Naive thymus-derived CD4-positive, alpha-beta T cell (primary cell): ENCODE data around the gene KIRREL1. TPM values are rescaled to one million over a fixed set of nuclear protein-coding genes. Genes with fewer than 3 reads are reported as not detected.

Experiments
- ATAC-seq: fragments of 150-1000 bp; cut with Tn5 transposase; 2 replicates; pipeline ENCODE4 v1.10.0; 2021; ENCODE audit warnings: mild to moderate bottlenecking, moderate library complexity
- CTCF ChIA-PET: fragments of 350-600 bp; sonication (Branson Sonifier 250); formaldehyde crosslinking; loops from one replicate; lab custom pipeline; 2021; ENCODE audit warnings: antibody characterized with exemption; lab: Charles Lee
- POLR2A ChIA-PET: fragments of 350-600 bp; sonication (Branson Sonifier 250); formaldehyde crosslinking; loops from one replicate; lab custom pipeline; 2021; ENCODE audit warnings: antibody characterized with exemption, inconsistent platforms; lab: Charles Lee
- DNase-seq, 9 donors: peaks; one replicate each; pipeline versions ENCODE4 v3.0.0 to v3.0.0-alpha.2; 2020 to 2022; ENCODE audit warnings: mixed read lengths in 1 of 9
- H3K27ac ChIP-seq: one replicate; pipeline ENCODE4 v1.7.0; 2013; ENCODE audit warnings: mild to moderate bottlenecking, low read depth, low read length, moderate library complexity
- H3K27me3 ChIP-seq, 2 donors: one replicate each; pipeline ENCODE4 v1.7.0; 2013; ENCODE audit warnings: low read length in 2 of 2, mild to moderate bottlenecking in 2 of 2, moderate library complexity in 2 of 2; ENCODE audit not compliant: control insufficient read depth in 2 of 2, insufficient read depth in 2 of 2
- H3K36me3 ChIP-seq, 3 experiments: 1 replicate in 2 of 3; 2 replicates in 1 of 3; pipeline ENCODE4 v1.7.0; 2013; ENCODE audit warnings: low read length in 3 of 3, mild to moderate bottlenecking in 3 of 3, moderate library complexity in 1 of 3; ENCODE audit not compliant: insufficient read depth in 3 of 3, control insufficient read depth in 2 of 3
- H3K4me1 ChIP-seq, 2 donors: one replicate each; pipeline ENCODE4 v1.7.0; 2013; ENCODE audit warnings: low read length in 2 of 2, mild to moderate bottlenecking in 2 of 2, moderate library complexity in 1 of 2; ENCODE audit not compliant: control insufficient read depth in 2 of 2, insufficient read depth in 2 of 2
- H3K4me3 ChIP-seq: 2 replicates; pipeline ENCODE4 v1.7.0; 2013; ENCODE audit warnings: mild to moderate bottlenecking, low read length
- H3K9me3 ChIP-seq, 3 experiments: 1 replicate in 2 of 3; 2 replicates in 1 of 3; pipeline ENCODE4 v1.7.0; 2013; ENCODE audit warnings: low read length in 3 of 3; ENCODE audit not compliant: control insufficient read depth in 2 of 3
- H3K27ac Mint-ChIP-seq, 9 donors: one replicate each; pipeline ENCODE4 v1.8.0; 2020 to 2022; ENCODE audit warnings: mixed read lengths in 9 of 9, mild to moderate bottlenecking in 8 of 9, moderate library complexity in 5 of 9, inconsistent platforms in 2 of 9
- H3K27me3 Mint-ChIP-seq, 5 donors: one replicate each; pipeline ENCODE4 v1.8.0; 2021 to 2022; ENCODE audit warnings: mixed read lengths in 5 of 5, mild to moderate bottlenecking in 1 of 5
- H3K36me3 Mint-ChIP-seq, 5 donors: one replicate each; pipeline ENCODE4 v1.8.0; 2020 to 2022; ENCODE audit warnings: mixed read lengths in 5 of 5, mild to moderate bottlenecking in 3 of 5, inconsistent platforms in 1 of 5
- H3K4me1 Mint-ChIP-seq, 7 donors: one replicate each; pipeline ENCODE4 v1.8.0; 2020 to 2022; ENCODE audit warnings: mixed read lengths in 7 of 7, mild to moderate bottlenecking in 3 of 7, inconsistent platforms in 1 of 7
- H3K4me3 Mint-ChIP-seq, 10 donors: one replicate each; pipeline ENCODE4 v1.8.0; 2020 to 2022; ENCODE audit warnings: mild to moderate bottlenecking in 10 of 10, mixed read lengths in 10 of 10, moderate library complexity in 6 of 10, inconsistent platforms in 2 of 10
- H3K9me3 Mint-ChIP-seq, 11 donors: one replicate each; pipeline ENCODE4 v1.8.0; 2020 to 2022; ENCODE audit warnings: mixed read lengths in 11 of 11, mild to moderate bottlenecking in 4 of 11, inconsistent platforms in 1 of 11, moderate library complexity in 1 of 11
- intact Hi-C, 2 donors: fragments of 100-400 bp; cut with micrococcal nuclease; formaldehyde crosslinking; loops; one replicate each; pipeline ENCODE4 v1.15.1; 2023
- polyA plus RNA-seq, 2 donors: library from polyadenylated mRNA; unstranded; fragments of 300-500 nt; fragmentation: Illumina TruSeq; gene quantifications; one replicate each; pipeline ENCODE4 v1.2.3, GENCODE V29; 2021
- total RNA-seq, 6 experiments: library from RNA in 5 of 6; stranded (reverse) in 5 of 6; gene quantifications; 1 replicate in 5 of 6; 2 replicates in 1 of 6; pipeline ENCODE4 v1.2.3 and lab custom pipeline; 2021 to 2026

Gene KIRREL1
- total and polyA plus RNA-seq, 7 experiments from 2014 or later: not detected

DNA sequence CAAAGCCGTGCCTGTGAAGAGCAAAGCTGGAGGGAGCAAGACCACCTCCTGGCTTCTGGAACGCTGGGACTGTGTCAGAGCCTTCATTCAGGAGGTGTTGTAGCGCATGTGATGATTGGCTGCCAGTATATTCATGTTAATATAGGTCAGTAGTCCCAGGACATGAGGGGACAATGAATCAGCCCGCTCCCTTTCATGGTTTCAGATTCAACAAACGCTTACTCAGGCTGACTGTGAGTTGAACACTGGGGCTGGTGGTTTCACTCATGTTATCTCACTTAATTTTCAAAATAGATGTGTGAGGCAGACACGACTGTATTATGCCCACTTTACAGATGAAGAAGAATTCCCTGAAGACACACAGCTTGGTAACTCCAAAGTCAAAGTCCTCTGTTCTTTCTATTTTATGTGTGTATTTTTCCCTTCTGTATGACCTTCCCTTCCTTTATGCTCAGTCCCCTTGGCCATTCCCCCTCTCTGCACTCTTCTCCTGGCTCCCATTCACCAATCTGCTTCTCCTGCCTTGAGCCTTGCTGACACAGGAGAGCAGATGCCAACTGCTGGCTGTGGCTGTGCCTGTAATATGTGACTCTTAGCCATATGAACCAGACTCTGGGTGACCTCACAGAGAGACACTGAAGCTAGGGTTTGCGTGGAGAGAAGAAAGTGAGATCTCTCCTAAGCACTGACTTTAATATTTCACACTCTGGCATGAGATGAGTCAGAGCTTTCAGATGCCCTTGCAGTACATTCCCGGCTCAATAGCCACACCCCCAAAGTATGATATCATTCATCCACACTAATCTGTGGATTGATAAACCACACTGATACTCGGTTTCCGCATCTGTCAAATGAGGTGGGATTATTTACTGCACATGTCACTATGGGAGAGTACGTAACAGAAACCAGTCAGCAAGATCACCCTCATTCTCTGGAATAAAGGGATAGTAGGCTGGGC lies 31.4 kb upstream of the KIRREL1 start:
- peaks cover 2 to 65% (median 35%) of the 10 kb centered on the region in 5 donors for H3K27me3 Mint-ChIP-seq
- no peaks in the 10 kb centered on the region for H3K9me3 Mint-ChIP-seq
- no peak overlapping the region for H3K4me3 ChIP-seq
- H3K36me3 Mint-ChIP-seq: no peaks in the 10 kb centered on the region
- no peak overlapping the region for H3K4me3 Mint-ChIP-seq
- H3K27ac Mint-ChIP-seq: no peak overlapping the region
- no peaks in the 10 kb centered on the region for H3K36me3 ChIP-seq
- H3K4me1 Mint-ChIP-seq: no peaks in the 10 kb centered on the region
- no peak overlapping the region for H3K27ac ChIP-seq
- CTCF ChIA-PET: interaction anchor here (0.9 to 2.9 kb wide), 3 partner anchors 154 to 163 kb away, joined by 3 to 13 read pairs (median 4); no protein-coding TSS in a partner anchor
- no peak for DNase-seq
- H3K4me1 ChIP-seq: no peaks in the 10 kb centered on the region
- no peaks in the 10 kb centered on the region for H3K27me3 ChIP-seq
- H3K9me3 ChIP-seq: no peaks in the 10 kb centered on the region
- POLR2A ChIA-PET: no interaction called here
- intact Hi-C loops: loop anchor here in 1 of 2 donors (5.0 to 10.0 kb wide), 2 partner anchors 1033 to 1250 kb away; no protein-coding TSS in a partner anchor
- ATAC-seq: peak; percentile 34

DNA sequence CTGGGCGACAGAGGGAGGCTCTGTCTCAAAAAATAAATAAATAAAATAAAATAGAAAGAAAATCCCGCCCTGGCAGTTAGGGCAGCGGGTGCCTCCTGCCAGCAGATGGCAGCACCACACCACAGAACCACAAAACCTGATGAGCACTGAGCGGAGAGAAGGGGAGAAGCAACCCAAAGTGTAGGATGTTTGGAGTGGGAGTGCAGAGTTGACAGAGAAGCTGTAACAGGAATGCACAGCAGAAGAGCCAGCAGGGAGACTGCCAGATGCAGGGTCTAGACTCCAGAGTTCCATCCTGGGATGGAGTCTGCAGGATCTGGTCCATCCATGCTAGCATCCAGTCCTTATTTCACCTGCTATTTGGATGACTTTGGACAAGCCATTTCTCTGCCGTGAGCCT lies 29.7 kb upstream of the KIRREL1 start:
- H3K36me3 Mint-ChIP-seq: no peaks in the 10 kb centered on the region
- Histone ChIP-seq H3K4me1 (no peaks in the 10 kb centered on the region), H3K4me3 (no peak overlapping the region), H3K9me3 (no peaks in the 10 kb centered on the region), H3K27me3 (no peaks in the 10 kb centered on the region), H3K27ac (no peak overlapping the region), H3K36me3 (no peaks in the 10 kb centered on the region)
- DNase-seq: peak in 7 of 9 donors; percentile 30 to 55 (median 41)
- CTCF ChIA-PET: interaction anchor here (0.8 to 2.9 kb wide), 4 partner anchors 27 to 161 kb away, joined by 3 to 13 read pairs (median 4); no protein-coding TSS in a partner anchor
- intact Hi-C loops: loop anchor here (1.0 to 10.0 kb wide), 5 partner anchors 161 to 1249 kb away; no protein-coding TSS in a partner anchor
- H3K4me1 Mint-ChIP-seq: no peaks in the 10 kb centered on the region
- ATAC-seq: peak; percentile 51
- H3K4me3 Mint-ChIP-seq: peak overlapping the region in 1 of 10 donors; percentile 59
- H3K27ac Mint-ChIP-seq: no peak overlapping the region
- peaks cover 2 to 55% (median 24%) of the 10 kb centered on the region in 5 donors for H3K27me3 Mint-ChIP-seq
- H3K9me3 Mint-ChIP-seq: no peaks in the 10 kb centered on the region
- POLR2A ChIA-PET: no interaction called here

DNA sequence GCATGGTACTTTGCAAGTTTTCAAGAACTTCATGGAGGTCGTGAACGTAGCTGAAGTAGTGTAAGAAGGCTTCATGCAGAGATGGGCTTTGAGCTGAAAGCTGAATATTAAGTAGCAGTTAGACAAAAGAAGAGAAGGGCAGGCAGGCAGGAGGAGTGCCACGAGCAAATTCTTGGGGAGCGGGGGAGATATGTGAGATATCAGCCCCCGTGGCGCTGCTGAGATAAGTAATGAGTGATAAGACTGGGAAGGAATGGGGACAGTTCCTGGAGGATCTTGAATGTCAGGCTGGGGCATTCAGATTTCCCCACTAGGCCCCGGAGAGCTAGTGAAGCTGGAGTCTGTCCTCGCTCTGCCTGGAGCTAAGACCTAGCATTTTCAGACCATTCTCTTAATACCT lies 27.9 kb upstream of the KIRREL1 start:
- H3K4me1 ChIP-seq: no peaks in the 10 kb centered on the region
- ChIA-PET POLR2A (no interaction called here), CTCF (no interaction called here)
- intact Hi-C loops: loop anchor here (2.0 to 10.0 kb wide), 2 partner anchors 159 to 1029 kb away; no protein-coding TSS in a partner anchor
- Mint-ChIP-seq H3K9me3 (no peaks in the 10 kb centered on the region), H3K36me3 (no peaks in the 10 kb centered on the region), H3K4me1 (peaks cover 0 to 2% (median 0%) of the 10 kb centered on the region in 7 donors), H3K27me3 (peaks cover 2 to 47% (median 16%) of the 10 kb centered on the region in 5 donors), H3K4me3 (no peak overlapping the region), H3K27ac (no peak overlapping the region)
- no peak overlapping the region for H3K27ac ChIP-seq
- H3K27me3 ChIP-seq: no peaks in the 10 kb centered on the region
- DNase-seq (no peak), ATAC-seq (no peak)
- H3K9me3 ChIP-seq: no peaks in the 10 kb centered on the region
- no peak overlapping the region for H3K4me3 ChIP-seq
- H3K36me3 ChIP-seq: no peaks in the 10 kb centered on the region

DNA sequence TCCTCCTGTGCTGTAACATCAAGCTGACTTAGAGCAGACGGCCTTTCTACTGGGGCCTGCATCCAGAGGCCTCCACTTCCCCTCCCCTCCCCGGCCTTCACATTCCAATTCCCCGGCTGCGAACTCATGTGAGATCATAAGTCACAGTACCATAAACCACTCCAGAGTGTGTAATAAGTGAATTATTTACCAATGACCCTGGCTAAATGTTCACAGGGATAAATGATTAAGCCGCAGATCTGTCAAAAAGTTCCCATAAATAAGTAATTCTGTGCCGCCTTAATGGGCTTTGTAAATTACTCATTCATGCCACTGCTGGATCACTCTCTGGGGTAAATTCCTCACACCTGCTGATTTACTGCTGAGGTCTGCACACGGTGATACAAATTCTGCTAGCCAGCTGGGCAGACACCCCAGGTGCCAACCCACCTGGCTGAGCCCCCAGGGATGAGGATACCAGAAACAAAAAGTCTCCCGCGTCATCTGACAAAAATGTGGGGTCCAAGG lies 27.4 kb upstream of the KIRREL1 start:
- H3K9me3 ChIP-seq: no peaks in the 10 kb centered on the region
- no peaks in the 10 kb centered on the region for H3K36me3 Mint-ChIP-seq
- H3K9me3 Mint-ChIP-seq: no peaks in the 10 kb centered on the region
- CTCF ChIA-PET: no interaction called here
- no peak for DNase-seq
- no peaks in the 10 kb centered on the region for H3K27me3 ChIP-seq
- POLR2A ChIA-PET: no interaction called here
- no peaks in the 10 kb centered on the region for H3K36me3 ChIP-seq
- no peak overlapping the region for H3K4me3 ChIP-seq
- H3K4me3 Mint-ChIP-seq: no peak overlapping the region
- H3K27me3 Mint-ChIP-seq: peaks cover 2 to 42% (median 13%) of the 10 kb centered on the region in 5 donors
- intact Hi-C loops: loop anchor here in 1 of 2 donors (10.0 kb wide), 1 partner anchor 1029 kb away; no protein-coding TSS in a partner anchor
- H3K27ac Mint-ChIP-seq: no peak overlapping the region
- H3K4me1 Mint-ChIP-seq: peaks cover 0 to 2% (median 0%) of the 10 kb centered on the region in 7 donors
- no peak for ATAC-seq
- H3K4me1 ChIP-seq: no peaks in the 10 kb centered on the region
- no peak overlapping the region for H3K27ac ChIP-seq

DNA sequence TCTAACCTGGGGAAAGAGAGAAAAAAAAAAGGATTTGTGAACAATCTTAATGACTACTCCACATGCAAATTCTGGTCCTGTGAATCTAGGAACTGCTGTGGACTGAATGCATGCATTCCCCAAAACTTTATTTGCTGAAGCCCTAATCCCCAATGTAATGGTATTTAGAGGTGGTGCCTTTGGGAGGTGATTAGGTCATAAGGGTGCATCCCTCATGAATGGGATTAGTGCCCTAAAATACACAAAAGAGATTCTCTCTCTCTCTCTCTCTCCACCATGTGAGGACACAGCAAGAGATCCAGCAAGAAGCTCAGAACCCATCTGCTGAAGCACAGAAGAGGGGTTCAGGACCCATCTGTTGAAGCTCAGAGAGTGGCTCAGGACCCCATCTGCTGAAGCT lies 26.2 kb upstream of the KIRREL1 start:
- no peak overlapping the region for H3K4me3 ChIP-seq
- DNase-seq (no peak), ATAC-seq (no peak)
- H3K36me3 Mint-ChIP-seq: no peaks in the 10 kb centered on the region
- no peaks in the 10 kb centered on the region for H3K4me1 ChIP-seq
- H3K4me3 Mint-ChIP-seq: no peak overlapping the region
- H3K9me3 ChIP-seq: no peaks in the 10 kb centered on the region
- POLR2A ChIA-PET: no interaction called here
- peaks cover 0 to 4% (median 0%) of the 10 kb centered on the region in 11 donors for H3K9me3 Mint-ChIP-seq
- CTCF ChIA-PET: interaction anchor here (0.7 kb wide), 1 partner anchor 183 kb away, joined by 3 read pairs; no protein-coding TSS in a partner anchor
- intact Hi-C loops: loop anchor here in 1 of 2 donors (10.0 kb wide), 1 partner anchor 1028 kb away; no protein-coding TSS in a partner anchor
- H3K27ac Mint-ChIP-seq: no peak overlapping the region
- no peak overlapping the region for H3K27ac ChIP-seq
- no peaks in the 10 kb centered on the region for H3K27me3 ChIP-seq
- peaks cover 2 to 31% (median 17%) of the 10 kb centered on the region in 5 donors for H3K27me3 Mint-ChIP-seq
- H3K4me1 Mint-ChIP-seq: peaks cover 0 to 2% (median 0%) of the 10 kb centered on the region in 7 donors
- no peaks in the 10 kb centered on the region for H3K36me3 ChIP-seq

DNA sequence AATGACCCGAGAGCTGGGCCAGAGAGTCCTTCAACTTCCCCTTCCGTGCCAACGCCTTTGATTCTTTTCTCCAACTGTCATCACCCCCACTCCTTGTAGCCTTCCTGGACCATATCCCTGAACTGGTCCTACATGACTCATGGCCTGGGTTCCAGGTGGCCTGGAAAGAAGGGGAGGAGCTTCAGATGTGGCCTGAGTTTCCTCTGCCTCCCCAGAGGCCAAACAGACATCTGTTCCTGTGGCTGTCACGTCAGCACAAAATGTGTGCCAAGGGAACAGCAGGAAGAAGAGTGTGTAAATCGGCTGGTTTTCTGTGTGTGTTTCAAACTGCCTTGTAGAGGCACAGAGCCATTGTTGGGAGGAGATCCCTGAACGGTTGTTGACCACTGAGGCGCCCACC lies 24.9 kb upstream of the KIRREL1 start:
- H3K9me3 Mint-ChIP-seq: peaks cover 0 to 8% (median 0%) of the 10 kb centered on the region in 11 donors
- intact Hi-C loops: loop anchor here in 1 of 2 donors (10.0 kb wide), 1 partner anchor 1026 kb away; no protein-coding TSS in a partner anchor
- no peak overlapping the region for H3K27ac ChIP-seq

More for the DNA sequence above, 24.9 kb upstream of the KIRREL1 start:
- CTCF ChIA-PET: no interaction called here
- no peak overlapping the region for H3K4me3 Mint-ChIP-seq
- Histone ChIP-seq H3K9me3 (no peaks in the 10 kb centered on the region), H3K27me3 (no peaks in the 10 kb centered on the region), H3K36me3 (no peaks in the 10 kb centered on the region), H3K4me3 (no peak overlapping the region), H3K4me1 (no peaks in the 10 kb centered on the region)
- H3K27me3 Mint-ChIP-seq: peaks cover 0 to 21% (median 10%) of the 10 kb centered on the region in 5 donors
- H3K4me1 Mint-ChIP-seq: peaks cover 0 to 2% (median 0%) of the 10 kb centered on the region in 7 donors
- no peaks in the 10 kb centered on the region for H3K36me3 Mint-ChIP-seq
- POLR2A ChIA-PET: no interaction called here
- no peak overlapping the region for H3K27ac Mint-ChIP-seq
- ATAC-seq: no peak
- no peak for DNase-seq
